K562 (cell line): ENCODE results near the gene RRAS.

Source experiments
- ATF4 ChIP-seq: fragments of 450-650 bp; formaldehyde crosslinking; IDR thresholded peaks from 2 replicates; pipeline ENCODE4 v1.4.0; 2022; ENCODE audit warnings: mild to moderate bottlenecking, moderate library complexity
- EZH2 ChIP-seq: IDR thresholded peaks from 2 replicates; pipeline ENCODE4 v1.6.1; 2012; ENCODE audit warnings: low read depth, mild to moderate bottlenecking, inconsistent platforms, low read length, borderline replicate concordance
- HES1 ChIP-seq: fragments of 450-650 bp; IDR thresholded peaks from 2 replicates; pipeline ENCODE4 v1.6.1; 2016; ENCODE audit warnings: low read depth, mild to moderate bottlenecking, moderate library complexity
- NR2C2 ChIP-seq, 2 experiments: fragments of 200-800 bp in 1 of 2; sonication (Bioruptor generic) in 1 of 2; sonication (generic) in 1 of 2; formaldehyde crosslinking in 1 of 2; IDR thresholded peaks; 2 replicates each; pipeline versions ENCODE4 v1.6.1 to v1.8.0; 2016 to 2022; ENCODE audit warnings: mild to moderate bottlenecking in 1 of 2, missing compliant biosample characterization in 1 of 2, missing genetic modification characterization in 1 of 2, missing genetic modification reagents in 1 of 2
- NRF1 ChIP-seq, 2 experiments: fragments of 450-650 bp; IDR thresholded peaks in 1 of 2; conservative IDR thresholded peaks in 1 of 2; 2 replicates each; pipeline ENCODE4 v1.6.1; 2014; ENCODE audit warnings: mild to moderate bottlenecking in 2 of 2
- TAF1 ChIP-seq: IDR thresholded peaks from 2 replicates; pipeline ENCODE4 v1.6.1; 2011; ENCODE audit warnings: mild to moderate bottlenecking, low read length, moderate library complexity; ENCODE audit not compliant: insufficient read depth, control insufficient read depth, severe bottlenecking; ENCODE audit errors: extremely low read depth
- TEAD2 ChIP-seq: fragments of 450-650 bp; IDR thresholded peaks from 2 replicates; pipeline ENCODE4 v1.6.1; 2016; ENCODE audit warnings: missing genetic modification characterization, control low read depth, missing compliant biosample characterization
- ZNF274 ChIP-seq: IDR thresholded peaks from 2 replicates; pipeline ENCODE4 v1.6.1; 2011; ENCODE audit warnings: low read depth, mild to moderate bottlenecking, low read length, moderate library complexity, borderline replicate concordance
- ZNF785 ChIP-seq: fragments of 250-450 bp; sonication (Bioruptor Pico); IDR thresholded peaks from 2 replicates; pipeline ENCODE4 v1.4.0; 2020; ENCODE audit warnings: mild to moderate bottlenecking
- TF ChIP-seq, protein P1 (sequence below), 3 experiments: IDR thresholded peaks in 2 of 3; conservative IDR thresholded peaks in 1 of 3; 2 replicates each; pipeline ENCODE4 v1.5.1; 2011 to 2012; ENCODE audit warnings: low read length in 3 of 3, mild to moderate bottlenecking in 3 of 3, control low read depth in 2 of 3, improper control_type of control experiment in 1 of 3, inconsistent platforms in 1 of 3, low read depth in 1 of 3, mixed read lengths in 1 of 3, moderate library complexity in 1 of 3; ENCODE audit not compliant: insufficient read depth in 2 of 3
- TF ChIP-seq, protein P2 (sequence below): sonication (generic); formaldehyde crosslinking; IDR thresholded peaks from 2 replicates; pipeline ENCODE4 v1.8.1; 2022; ENCODE audit warnings: missing genetic modification reagents

GRCh38 chr19:49636233-49636932 is 3.6 kb downstream of the RRAS start:
- TF ChIP-seq, protein P1, sequence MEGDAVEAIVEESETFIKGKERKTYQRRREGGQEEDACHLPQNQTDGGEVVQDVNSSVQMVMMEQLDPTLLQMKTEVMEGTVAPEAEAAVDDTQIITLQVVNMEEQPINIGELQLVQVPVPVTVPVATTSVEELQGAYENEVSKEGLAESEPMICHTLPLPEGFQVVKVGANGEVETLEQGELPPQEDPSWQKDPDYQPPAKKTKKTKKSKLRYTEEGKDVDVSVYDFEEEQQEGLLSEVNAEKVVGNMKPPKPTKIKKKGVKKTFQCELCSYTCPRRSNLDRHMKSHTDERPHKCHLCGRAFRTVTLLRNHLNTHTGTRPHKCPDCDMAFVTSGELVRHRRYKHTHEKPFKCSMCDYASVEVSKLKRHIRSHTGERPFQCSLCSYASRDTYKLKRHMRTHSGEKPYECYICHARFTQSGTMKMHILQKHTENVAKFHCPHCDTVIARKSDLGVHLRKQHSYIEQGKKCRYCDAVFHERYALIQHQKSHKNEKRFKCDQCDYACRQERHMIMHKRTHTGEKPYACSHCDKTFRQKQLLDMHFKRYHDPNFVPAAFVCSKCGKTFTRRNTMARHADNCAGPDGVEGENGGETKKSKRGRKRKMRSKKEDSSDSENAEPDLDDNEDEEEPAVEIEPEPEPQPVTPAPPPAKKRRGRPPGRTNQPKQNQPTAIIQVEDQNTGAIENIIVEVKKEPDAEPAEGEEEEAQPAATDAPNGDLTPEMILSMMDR (IDR thresholded peaks at IDR 0.05 in 2 of 3, conservative IDR thresholded peaks at IDR 0.05 in 1 of 3; ENCODE audit: insufficient read depth in 2 of 3, low read depth in 1 of 3, low read length in 3 of 3), result no peak
- TF ChIP-seq ATF4 (CRISPR knock-in tag) (no peak), ZNF274 (no peak), TEAD2 (tag) (no peak), HES1 (no peak), ZNF785 (no peak), EZH2 (no peak), TAF1 (no peak), NRF1 (conservative IDR thresholded peaks at IDR 0.05 in 1 of 2, IDR thresholded peaks at IDR 0.05 in 1 of 2) (no peak), NR2C2 (CRISPR knock-in tag; IDR thresholded peaks at IDR 0.05) (no peak), NR2C2 (tag; IDR thresholded peaks at IDR 0.05) (no peak)
- TF ChIP-seq, protein P2, sequence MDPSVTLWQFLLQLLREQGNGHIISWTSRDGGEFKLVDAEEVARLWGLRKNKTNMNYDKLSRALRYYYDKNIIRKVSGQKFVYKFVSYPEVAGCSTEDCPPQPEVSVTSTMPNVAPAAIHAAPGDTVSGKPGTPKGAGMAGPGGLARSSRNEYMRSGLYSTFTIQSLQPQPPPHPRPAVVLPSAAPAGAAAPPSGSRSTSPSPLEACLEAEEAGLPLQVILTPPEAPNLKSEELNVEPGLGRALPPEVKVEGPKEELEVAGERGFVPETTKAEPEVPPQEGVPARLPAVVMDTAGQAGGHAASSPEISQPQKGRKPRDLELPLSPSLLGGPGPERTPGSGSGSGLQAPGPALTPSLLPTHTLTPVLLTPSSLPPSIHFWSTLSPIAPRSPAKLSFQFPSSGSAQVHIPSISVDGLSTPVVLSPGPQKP (CRISPR knock-in tag), result no peak
